HG03469 (cell line): ENCODE measurements around the gene MYL11.

Experiments
- ATAC-seq: cut with Tn5 transposase; IDR thresholded peaks from one replicate; pipeline ENCODE4 v1.9.1; 2021; ENCODE audit warnings: mild to moderate bottlenecking, moderate library complexity, moderate number of reproducible peaks; ENCODE audit not compliant: unreplicated experiment

Gene MYL11

GRCh38 chr16:30416624-30417528, 42.3 kb downstream of the MYL11 start:
- peak; percentile 7 for ATAC-seq

- peak; percentile 57 for ATAC-seq
Observed at GRCh38 chr16:30417529-30418349, 43.1 kb downstream of the MYL11 start.

- no peak for ATAC-seq
Observed at GRCh38 chr16:30418350-30419181, 44.0 kb downstream of the MYL11 start.

- ATAC-seq, result no peak
Observed at GRCh38 chr16:30421010-30421409, 46.4 kb downstream of the MYL11 start.
